CD1c-positive myeloid dendritic cell (primary cell): ENCODE measurements around the gene PNPLA3.
"Not testable (repeated sequence)": the region's sequence is repeated elsewhere in the genome, so short reads cannot be mapped to it uniquely, and the experiment has no call there.

Source experiments
- DNase-seq: peaks from one replicate; pipeline ENCODE4 v3.0.0-alpha.2; 2016; ENCODE audit errors: extremely low spot score

Gene PNPLA3

GRCh38 chr22:43889201-43889859, 34.3 kb upstream of the PNPLA3 start:
- no peak for DNase-seq

DNA sequence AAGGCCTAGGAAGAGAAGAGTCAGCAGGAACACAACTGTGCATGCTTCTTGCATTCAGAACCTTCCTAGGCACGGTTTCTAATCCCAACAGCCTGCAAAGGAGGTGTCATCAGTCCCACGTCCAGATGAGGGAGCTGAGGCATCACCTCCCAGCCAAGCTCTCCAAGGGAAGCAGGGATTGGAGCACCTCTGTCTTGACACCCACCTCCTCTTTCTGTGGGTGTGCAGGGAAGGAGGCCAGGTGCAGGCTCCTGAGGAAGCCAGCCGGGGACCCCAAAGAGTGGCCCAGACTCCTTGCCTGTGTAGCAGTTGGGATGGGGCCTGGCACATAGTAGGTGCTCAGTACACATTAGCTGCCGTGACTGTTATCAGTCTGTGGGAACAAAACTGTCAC, 33.7 kb upstream of the PNPLA3 start:
- no peak for DNase-seq

DNA sequence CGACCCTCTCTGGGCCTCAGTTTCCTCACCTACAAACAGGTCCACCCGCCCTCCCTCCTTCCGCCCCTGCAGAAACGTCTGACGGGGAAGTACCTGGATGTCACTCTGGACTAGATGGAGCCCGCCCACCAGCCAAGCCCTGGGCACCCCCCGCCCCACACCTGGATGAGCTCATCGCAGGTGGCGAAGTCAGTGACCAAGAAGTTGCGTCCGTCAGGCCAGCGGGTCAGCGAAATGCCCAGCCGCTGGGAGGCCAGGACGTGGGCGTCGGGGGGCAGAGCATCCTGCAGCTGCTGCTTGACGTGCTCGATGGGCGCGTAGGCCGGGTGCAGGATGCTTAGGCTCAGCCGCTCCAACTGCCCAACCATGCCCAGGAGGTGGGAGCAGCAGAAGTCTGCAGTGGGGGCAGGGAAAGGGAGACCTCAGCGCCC, 32.7 kb upstream of the PNPLA3 start:
- DNase-seq, result no peak

GRCh38 chr22:43891360-43892182, 32.0 kb upstream of the PNPLA3 start, which contains the start of gene PNPLA5:
TSS of gene PNPLA5 (minus strand) at chr22:43892013. CDS start at chr22:43891880, 133 bp downstream.
- peak; percentile 39 for DNase-seq

GRCh38 chr22:43892183-43892894, 31.3 kb upstream of the PNPLA3 start:
- DNase-seq, result no peak

GRCh38 chr22:43893266-43893665, 30.3 kb upstream of the PNPLA3 start:
- no peak for DNase-seq

GRCh38 chr22:43894122-43894521, 29.5 kb upstream of the PNPLA3 start:
- DNase-seq, result no peak

DNA sequence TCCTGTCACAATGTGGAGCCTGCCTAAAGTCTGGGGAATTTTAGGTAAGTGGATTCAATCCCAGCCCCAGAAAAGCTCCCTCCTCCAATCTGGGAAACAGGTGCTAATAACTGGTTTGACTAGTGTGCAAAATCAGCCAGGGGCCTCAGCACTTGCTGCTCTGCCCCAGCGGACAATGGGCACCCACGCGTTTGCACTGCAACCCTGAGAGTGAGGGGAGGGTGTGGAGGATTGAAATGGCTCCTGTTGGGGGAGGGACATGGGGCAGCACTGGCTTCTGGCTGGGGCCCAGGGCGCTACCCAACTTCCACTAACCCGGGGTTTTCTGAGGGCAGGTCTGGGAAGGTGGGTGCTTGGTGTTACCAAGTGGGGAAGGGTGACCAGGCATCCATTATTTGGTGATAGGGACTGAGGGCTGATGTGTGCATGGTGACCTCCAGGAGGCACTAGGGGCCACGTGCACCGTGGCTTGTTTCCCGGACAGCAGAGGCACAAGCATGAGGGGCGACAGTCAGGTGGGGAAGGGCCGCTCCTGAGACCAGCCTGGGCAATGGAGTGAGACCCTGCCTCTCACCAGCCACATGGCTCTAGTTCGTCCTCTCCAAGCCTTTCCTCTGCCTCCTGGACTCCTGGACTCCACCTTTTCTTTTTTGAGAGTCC, 27.5 kb upstream of the PNPLA3 start:
- DNase-seq, result no peak

DNA sequence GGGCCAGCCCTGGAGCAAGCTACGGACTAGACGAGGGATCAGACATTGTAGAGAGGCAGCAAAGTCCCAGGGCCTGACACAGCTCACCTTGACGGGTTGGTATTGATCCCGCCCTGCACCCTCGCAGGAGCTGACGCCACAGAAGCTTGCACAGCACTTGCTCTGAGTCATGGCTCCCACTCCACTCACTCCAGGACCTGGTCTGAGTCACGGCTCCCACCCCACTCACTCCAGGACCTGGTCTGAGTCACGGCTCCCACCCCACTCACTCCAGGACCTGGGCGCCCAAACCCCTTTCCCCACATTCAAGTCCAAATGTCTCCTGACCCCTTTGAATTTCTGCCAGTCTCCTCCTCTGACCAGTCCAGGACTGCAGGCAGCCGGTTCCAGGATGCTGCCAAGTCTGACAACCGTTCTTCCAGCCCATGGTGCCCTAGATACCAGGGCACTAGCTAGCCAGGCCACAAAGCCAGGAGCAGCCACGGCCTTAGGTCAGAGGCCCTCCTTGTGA, 25.8 kb upstream of the PNPLA3 start:
- DNase-seq, result no peak

DNA sequence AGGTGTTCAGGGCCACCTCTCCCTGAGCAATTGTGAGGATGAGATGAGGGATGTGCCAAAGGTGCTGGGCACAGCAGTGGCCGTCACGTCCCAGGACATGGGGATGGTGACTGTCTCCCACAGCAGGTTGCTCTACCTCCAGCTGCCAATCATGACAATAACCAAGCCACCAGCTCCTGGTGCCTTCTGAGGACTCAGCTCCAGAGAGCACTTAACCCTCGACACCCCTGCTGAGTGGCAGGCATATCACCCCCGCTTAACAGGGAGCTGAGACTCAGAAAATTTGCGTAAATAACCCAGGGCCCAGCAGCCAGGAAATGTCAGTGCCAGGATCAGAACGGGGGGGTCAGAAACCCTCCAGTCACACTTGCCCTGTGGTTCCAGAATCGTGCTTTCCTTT, 23.4 kb upstream of the PNPLA3 start:
- DNase-seq, result no peak

- no peak for DNase-seq
Measured at GRCh38 chr22:43901976-43902643, 21.5 kb upstream of the PNPLA3 start.

- DNase-seq, result not testable (repeated sequence)
Measured at GRCh38 chr22:43903033-43903432, 20.6 kb upstream of the PNPLA3 start.

DNA sequence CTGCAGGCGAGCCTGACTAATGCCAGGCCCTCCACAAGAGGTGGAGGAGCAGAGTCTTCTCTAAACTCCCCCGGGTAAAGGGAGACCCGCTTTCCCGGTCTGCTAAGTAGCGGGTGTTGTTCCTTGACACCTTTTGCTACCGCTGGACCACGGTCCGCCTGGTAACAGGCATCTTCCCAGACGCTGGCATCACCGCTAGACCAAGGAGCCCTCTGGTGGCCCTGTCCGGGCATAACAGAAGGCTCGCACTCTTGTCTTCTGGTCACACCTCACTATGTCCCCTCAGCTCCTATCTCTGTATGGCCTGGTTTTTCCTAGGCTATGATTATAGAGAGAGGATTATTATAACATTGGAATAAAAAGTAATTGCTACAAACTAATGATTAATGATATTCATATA, 19.2 kb upstream of the PNPLA3 start:
- DNase-seq, result not testable (repeated sequence)

DNA sequence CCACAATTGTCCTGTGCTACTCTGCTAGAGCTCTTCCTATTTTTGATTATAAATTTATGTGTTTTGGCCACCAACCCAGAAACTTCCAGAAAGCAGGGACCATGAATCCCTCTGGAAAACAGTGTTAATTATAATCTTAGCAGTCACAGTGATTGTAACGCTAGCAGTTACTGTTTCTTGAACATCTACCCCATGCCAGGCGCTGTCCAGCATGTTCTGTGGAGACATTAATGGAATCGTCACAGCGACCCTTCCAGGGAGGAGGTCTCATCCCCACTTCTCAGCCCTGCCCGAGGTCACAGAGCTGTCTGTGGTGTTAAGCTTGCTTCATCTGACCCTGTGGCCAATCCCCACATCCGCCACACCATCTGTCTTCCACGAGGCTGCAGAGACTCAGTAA, 17.9 kb upstream of the PNPLA3 start:
- no peak for DNase-seq

- no peak for DNase-seq
Measured at GRCh38 chr22:43909708-43910107, 13.9 kb upstream of the PNPLA3 start.

- DNase-seq, result no peak
Measured at GRCh38 chr22:43910178-43910695, 13.4 kb upstream of the PNPLA3 start.

- DNase-seq, result no peak
Measured at GRCh38 chr22:43911351-43911750, 12.3 kb upstream of the PNPLA3 start.

GRCh38 chr22:43917521-43917920, 6.1 kb upstream of the PNPLA3 start:
- no peak for DNase-seq

DNA sequence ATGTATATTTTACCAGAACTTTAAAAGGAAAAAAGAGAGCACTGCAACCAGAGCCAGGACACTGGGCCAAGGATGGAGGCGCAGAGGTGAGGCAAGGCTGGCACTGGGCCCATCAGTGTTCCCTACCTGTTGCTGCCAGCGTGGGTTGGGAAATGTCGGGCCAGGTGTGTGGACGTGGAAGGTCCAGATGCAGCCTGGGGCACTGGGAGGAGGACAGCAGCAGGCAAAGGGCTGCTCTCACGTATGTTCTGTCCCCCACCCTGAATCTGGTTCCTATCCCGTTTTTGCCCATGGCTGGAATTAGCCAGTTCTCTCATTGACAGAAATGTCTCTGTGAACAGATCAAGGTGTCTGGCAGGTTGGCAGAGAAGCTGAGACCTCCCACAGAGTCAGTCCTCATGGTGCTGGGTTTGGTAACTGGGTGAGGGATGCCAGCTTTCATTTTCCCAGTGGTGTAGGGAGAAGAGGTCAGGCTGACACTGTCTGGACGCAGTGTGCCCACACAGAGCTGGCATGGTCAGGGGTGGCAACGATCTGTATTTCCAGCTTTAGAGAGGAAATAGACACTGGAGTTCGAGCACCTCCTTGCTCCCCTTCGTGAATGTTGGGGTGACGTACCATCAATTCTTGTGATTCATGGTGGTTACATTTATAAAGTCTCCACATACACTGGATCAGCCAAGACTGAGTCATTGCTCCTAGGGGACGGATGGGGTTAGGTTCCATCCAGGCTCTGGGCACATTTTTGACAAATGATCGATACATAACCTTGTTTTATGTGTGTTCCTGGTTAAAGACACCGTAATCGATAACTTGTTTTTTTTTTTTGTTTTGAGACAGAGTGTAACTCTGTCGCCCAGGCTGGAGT, 4.3 kb upstream of the PNPLA3 start:
- DNase-seq, result no peak

DNA sequence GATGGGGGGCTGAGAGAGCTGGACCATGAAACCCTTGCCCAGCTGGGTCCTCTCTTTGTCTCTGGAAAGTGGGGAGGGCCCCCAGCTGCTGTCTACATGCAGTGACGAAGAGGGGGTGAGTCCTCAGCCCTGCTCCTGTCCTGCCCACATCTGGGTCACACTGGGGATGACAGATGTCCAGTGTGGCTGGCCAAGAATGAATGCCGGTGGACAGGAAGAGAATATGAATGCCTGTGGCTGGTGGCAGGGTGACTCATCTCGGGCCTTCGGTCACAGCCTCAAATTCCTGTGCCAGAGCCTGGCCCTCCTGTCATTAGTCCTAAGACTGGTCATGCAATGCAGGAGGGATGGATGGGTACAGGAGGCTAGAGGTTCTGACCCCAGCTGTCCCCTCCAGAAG, 2.2 kb upstream of the PNPLA3 start:
- no peak for DNase-seq
